ENCODE results near the gene NT5DC2.

DNA sequence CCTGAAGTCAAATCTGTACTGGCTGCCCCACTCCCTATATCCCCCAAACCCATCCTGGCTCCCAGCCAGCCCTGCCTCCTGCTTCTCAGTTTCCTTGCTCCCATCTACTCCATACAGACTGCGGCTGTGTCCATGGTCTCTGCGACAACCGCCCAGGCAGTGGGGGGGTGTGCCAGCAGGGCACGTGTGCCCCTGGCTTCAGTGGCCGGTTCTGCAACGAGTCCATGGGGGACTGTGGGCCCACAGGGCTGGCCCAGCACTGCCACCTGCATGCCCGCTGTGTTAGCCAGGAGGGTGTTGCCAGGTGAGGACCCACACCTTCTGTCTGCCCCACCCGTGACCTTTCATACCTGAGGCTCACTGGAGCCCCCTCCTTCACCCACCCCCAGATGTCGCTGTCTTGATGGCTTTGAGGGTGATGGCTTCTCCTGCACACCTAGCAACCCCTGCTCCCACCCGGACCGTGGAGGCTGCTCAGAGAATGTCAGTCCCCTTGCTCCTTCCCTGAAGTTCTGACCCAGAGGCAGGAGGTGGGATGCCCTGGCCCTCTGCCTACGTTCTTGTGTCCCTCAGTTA is 23.8 kb downstream of the NT5DC2 start:
- TF ChIP-seq, protein P1, sequence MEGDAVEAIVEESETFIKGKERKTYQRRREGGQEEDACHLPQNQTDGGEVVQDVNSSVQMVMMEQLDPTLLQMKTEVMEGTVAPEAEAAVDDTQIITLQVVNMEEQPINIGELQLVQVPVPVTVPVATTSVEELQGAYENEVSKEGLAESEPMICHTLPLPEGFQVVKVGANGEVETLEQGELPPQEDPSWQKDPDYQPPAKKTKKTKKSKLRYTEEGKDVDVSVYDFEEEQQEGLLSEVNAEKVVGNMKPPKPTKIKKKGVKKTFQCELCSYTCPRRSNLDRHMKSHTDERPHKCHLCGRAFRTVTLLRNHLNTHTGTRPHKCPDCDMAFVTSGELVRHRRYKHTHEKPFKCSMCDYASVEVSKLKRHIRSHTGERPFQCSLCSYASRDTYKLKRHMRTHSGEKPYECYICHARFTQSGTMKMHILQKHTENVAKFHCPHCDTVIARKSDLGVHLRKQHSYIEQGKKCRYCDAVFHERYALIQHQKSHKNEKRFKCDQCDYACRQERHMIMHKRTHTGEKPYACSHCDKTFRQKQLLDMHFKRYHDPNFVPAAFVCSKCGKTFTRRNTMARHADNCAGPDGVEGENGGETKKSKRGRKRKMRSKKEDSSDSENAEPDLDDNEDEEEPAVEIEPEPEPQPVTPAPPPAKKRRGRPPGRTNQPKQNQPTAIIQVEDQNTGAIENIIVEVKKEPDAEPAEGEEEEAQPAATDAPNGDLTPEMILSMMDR (IDR thresholded peaks at IDR 0.05; ENCODE audit: insufficient read depth, low read depth, low read length), result no peak
- TF ChIP-seq EZH2 (IDR thresholded peaks at IDR 0.05; ENCODE audit: insufficient read depth, low read length), result no peak

Data from astrocyte (in vitro differentiated cells and primary cell).